ENCODE data around the gene CCN2.

- no peak for TF ChIP-seq MYC (IDR thresholded peaks at IDR 0.05; ENCODE audit: borderline replicate concordance, low read length)
- TF ChIP-seq CTCF (IDR thresholded peaks at IDR 0.05): no peak
- no peak for TF ChIP-seq ELK1 (IDR thresholded peaks at IDR 0.05; ENCODE audit: low read depth, low read length)
- no peak for TF ChIP-seq EP300 (IDR thresholded peaks at IDR 0.05)
- no peak for TF ChIP-seq FOSB (CRISPR knock-in tag; IDR thresholded peaks at IDR 0.05)
- TF ChIP-seq EHF (CRISPR knock-in tag; IDR thresholded peaks at IDR 0.05): no peak
- TF ChIP-seq RAD21 (conservative IDR thresholded peaks at IDR 0.05 in 1 of 2, IDR thresholded peaks at IDR 0.05 in 1 of 2): no peak
- TF ChIP-seq POLR2A (IDR thresholded peaks at IDR 0.05; ENCODE audit: low read length): no peak
- no peak for TF ChIP-seq MAX (IDR thresholded peaks at IDR 0.05)
- TF ChIP-seq EHMT2 (IDR thresholded peaks at IDR 0.05; ENCODE audit: low read depth): no peak
- TF ChIP-seq SMC3 (IDR thresholded peaks at IDR 0.05): no peak
These were observed 47.2 kb upstream of the CCN2 start for GRCh38 chr6:131998255-131998982.

All from A549 (cell line).